NCI-H226 (cell line): ENCODE measurements around the gene CCDC187.
A peak's percentile ranks its signal among the peaks of the same experiment; 100 is the strongest.
"Not testable (repeated sequence)": the region's sequence is repeated elsewhere in the genome, so short reads cannot be mapped to it uniquely, and the experiment has no call there.

ENCODE experiments used
- DNase-seq: peaks from one replicate; pipeline ENCODE4 v3.0.0-alpha.2; 2015

The CCDC187 gene

DNA sequence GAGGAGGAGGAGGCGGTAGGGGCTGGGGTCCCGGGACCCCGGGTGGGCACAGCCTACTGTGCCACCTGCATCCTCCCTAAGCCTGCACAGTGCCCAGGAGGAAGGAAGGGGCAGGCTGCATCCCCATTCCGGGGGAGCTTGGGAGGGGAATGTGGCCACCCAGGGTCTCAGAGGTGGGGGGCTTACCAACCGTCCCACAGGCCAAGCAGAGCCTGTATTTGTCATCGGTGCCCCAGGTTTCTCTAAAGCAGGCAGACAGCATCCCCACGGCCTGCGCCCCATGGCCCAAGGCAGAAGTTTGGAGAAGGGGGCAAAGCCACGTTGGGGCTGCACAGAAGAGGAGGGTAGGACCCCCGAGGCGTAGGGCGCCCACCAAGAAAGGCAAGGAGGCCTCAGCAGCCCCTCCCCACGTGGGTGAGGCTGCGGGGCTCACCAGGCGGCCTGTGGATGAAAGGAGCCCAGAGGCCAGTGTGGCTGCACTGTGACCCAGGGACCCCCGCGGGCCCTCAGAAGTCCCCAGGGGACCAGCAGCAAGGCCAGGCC lies 22.9 kb upstream of the CCDC187 start:
- DNase-seq: no peak

GRCh38 chr9:136326061-136326760 lies 22.3 kb upstream of the CCDC187 start:
- DNase-seq: no peak

DNA sequence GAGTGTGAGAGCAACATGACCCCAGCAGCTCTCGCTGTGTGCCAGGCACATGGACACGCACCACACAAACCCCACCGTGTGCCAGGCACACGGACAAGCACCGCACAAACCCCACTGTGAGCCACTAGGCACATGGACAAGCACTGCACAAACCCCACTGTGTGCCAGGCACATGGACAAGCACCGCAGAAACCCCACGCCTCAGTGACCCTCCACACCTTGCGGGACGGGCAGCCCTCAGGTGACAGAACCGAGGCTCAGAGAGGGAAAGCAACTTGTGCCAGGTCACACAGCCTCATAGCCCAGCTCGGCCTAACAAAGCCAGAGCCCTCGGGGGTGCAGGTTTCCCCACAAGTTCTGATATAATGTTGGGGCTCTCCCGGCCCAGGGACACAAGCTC lies 21.5 kb upstream of the CCDC187 start:
- no peak for DNase-seq

DNA sequence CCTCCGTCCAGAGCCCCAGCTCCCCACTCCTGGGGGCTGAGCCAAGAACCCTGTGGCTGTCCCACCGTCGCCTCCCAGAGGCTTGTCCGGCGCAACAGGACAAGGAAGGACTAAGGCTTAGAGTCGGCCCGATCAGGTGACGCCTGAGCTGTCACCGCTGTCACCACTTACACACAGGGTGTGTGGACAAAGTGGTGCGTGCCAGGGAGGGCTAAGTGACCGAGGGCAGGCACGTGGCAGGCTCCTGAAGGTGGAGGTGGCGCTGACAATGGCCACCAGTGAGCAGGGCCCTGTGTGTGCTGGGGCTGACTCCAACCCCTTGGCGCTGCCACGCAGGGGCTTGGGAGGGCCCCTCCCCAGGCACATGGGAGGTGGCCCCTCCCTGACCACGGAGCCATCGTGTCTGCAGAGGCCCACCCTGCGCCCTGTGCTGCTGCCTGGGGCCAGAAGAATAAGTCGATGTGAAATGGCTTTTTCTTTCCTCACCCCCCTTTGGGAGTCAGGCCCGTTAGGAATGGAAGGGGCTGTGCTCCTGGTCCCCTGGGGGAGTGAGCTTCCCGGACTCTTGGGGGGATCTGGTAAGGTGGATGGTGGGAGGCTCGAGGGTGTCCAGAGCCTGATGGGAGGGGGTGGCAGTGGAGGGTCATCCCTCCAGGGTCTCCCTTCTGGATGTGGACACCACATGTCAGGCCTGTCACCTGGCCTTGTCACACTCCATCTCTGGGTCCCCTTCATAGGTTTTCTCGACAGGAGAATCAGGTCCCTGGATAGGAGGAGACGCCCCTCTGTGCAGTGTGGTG lies 20.8 kb upstream of the CCDC187 start:
- no peak for DNase-seq

GRCh38 chr9:136323371-136323789 lies 19.5 kb upstream of the CCDC187 start:
- no peak for DNase-seq

GRCh38 chr9:136322756-136323330 lies 18.9 kb upstream of the CCDC187 start:
- DNase-seq: no peak

- no peak for DNase-seq
Measured at GRCh38 chr9:136321561-136321960, 17.7 kb upstream of the CCDC187 start.

DNA sequence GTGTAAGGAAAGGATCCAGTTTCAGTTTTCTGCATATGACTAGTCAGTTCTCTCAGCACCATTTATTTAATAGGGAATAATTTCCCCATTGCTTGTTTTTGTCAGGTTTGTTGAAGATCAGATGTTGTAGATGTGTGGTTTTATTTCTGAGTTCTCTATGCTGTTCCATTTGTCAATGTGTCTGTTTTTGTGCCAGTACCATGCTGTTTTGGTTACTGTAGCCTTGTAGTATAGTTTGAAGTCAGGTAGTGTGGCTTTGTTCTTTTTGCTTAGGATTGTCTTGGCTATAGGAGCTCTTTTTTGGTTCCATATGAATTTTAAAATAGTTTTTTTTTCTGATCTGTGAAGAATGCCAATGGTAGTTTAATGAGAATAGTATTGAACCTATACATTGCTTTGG lies 17.1 kb upstream of the CCDC187 start:
- DNase-seq: not testable (repeated sequence)

DNA sequence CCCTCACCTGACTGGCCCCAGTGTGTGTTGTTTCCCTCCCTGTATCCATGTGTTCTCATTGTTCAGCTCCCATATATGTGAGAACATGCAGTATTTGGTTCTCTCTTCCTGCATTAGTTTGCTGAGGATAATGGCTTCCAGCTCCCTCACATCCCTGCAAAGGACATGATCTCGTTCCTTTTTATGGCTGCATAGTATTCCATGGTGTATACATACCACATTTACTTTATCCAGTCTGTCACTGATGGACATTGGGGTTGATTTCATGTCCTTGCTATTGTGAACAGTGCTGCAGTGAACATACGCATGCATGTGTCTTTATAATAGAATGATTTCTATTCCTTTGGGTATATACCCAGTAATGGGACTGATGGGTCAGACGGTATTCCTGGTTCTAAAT lies 16.1 kb upstream of the CCDC187 start:
- not testable (repeated sequence) for DNase-seq

- DNase-seq: not testable (repeated sequence)
Measured at GRCh38 chr9:136319244-136319643, 15.3 kb upstream of the CCDC187 start.

DNA sequence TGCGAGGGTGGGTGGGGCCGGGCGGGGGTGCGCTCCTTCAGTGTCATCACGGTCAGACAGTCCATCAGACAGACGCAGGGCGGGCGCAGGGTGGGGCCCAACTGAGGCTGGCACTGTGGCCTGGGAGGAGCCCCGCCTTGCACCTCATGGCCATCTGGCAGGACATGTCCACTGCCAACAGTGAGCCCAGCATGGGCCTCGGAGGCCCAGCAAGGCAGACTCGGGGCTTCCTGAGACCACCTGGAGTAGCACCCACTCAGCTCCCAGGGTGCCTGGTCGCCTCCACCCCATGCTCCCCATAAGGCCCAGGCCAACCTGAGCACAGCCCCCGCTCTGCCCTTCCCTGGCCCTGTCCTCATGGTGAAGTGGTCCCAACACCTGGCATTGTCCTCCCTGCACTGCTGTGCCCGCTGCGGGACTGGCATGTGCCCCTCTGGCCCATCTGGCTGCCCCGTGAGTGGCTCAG lies 14.9 kb upstream of the CCDC187 start:
- no peak for DNase-seq

DNA sequence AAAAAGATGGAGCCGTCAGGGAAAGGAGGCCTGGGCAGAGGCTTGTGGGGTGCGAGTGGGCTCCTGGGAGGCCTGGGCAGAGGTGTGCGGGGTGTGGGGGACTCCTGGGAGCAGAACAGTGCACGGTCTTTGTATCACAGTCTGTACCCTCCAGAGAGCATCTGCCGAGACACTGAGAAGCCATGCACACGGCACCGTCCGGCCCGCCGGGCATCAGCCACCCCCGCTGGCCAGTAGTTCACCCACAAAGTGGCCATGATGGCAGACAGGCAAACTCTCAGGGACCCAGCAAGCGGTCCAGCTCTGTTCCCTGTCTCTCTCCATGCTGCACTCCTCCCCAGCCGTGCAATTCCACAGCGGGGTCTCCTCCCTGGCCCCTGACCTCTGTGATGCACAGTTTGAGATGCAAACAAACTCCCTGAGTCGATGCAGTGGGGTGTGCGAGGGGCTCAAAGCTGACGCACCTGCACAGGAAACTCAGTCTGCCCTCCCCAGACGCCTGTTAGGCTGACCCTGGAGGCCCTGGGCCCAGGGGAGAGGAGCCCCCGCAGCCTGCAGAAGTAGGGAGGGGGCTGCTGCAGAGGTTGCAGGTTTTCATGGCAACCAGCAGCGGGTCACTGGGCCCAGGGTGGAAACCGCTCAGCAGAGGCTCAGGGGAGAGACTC lies 14.3 kb upstream of the CCDC187 start:
- no peak for DNase-seq

DNA sequence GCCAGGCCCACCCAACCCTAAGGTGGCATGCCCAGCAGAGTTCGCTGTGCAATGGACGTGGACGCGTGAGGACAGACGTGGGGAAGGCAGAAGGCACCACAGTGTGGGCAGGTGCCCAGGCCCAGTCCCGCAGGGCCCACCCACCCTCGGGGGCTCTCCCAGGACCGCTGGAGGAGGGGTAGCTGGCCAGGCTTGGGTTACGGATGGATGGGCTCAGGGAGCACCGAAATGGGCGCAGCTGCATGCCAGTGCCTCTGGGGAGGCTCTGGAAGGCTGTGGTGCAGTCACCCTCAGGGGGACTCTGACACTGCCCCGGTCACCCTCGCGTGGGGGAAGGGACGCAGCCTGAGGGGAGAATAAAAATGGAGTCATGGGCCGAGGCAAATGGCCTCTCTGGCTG lies 13.8 kb upstream of the CCDC187 start:
- no peak for DNase-seq

DNA sequence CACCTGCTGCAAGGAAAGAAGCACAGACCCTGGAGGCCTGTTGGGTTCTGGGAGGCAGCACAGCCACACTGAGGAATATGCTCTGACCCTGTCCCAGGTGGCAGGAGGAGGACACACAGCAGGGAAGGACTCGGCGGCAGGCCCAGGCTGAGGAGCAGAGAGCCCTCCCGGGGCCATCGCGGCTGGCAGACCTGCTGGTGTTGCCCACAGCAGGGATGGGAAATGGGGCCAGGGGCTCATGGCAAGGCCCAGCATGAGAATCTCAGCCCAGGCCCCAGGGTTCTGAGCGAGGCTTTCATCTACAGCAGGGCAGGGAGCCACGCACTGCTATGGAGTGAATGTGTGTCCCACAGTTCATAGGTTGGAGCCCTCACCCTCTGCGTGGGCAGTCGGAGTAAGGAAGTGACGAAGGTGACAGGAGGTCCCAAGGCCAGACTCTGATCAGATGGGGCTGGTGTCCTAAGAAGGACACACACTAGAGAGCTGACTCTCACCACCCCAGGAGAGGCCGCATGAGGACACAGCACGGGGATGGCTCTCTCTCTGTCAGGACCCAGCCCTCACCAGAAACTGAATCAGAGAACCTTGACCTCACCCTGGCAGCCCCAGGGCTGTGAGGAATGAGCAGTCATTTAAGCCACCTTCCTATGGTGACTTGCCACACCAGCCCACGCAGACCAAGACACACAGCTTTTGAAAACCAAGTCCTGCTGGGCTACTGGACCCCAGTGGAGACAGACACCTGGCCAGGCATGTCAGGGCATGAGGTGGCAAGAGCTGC lies 13.2 kb upstream of the CCDC187 start:
- DNase-seq: no peak

- DNase-seq: no peak
Measured at GRCh38 chr9:136316271-136316751, 12.4 kb upstream of the CCDC187 start.

- no peak for DNase-seq
Measured at GRCh38 chr9:136314944-136315343, 11.1 kb upstream of the CCDC187 start.

- DNase-seq: no peak
Measured at GRCh38 chr9:136314056-136314416, 10.1 kb upstream of the CCDC187 start.

DNA sequence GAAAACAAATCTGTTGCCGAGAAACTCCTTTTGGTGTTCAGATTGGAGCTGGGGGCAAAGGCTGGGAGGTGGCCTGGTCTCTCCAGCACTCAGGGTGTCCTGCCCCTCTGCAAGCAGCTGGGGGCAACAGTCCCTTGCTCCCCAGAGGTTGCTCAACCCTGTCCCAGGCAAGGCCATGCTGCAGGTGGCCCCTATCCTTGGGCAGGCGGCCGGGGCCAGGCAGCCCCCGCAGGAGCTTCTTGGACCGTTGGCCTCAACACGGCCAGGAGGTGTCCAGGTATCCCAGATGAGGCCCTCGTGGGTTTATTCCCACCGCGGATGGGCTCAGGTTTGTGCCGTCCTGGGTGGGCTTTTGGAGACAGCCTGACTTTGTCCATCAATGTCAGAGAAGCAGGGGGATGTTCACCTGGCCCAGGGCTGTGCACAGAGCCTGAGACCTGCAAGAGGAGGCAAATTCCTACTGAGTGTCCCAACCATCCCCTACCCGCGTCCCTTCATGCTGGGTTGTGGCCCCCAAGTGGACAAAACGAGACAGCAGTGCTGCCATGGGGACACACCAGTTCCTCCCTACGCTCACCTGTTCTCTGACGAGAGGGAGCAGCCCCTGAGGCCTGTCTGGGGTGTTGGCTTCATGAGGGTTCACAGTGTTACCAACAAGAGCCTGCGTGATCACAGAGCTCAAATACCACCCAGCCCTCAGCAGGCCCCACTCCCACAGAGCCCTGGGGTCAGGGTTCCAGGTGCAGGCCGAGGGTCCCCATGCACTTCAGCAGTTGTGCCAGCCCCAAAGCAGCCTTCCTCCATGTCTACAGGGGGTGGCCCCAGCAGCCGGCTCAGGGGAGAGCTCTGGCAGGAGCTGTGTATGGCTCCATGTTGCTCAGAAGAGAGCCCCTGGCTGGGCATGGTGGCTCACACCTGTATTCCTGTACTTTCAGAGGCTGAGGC lies 9.5 kb upstream of the CCDC187 start:
- no peak for DNase-seq

GRCh38 chr9:136312436-136312835 lies 8.5 kb upstream of the CCDC187 start:
- DNase-seq: peak; percentile 36

- DNase-seq: no peak
Measured at GRCh38 chr9:136312009-136312375, 8.1 kb upstream of the CCDC187 start.
